HEK293T (cell line): ENCODE measurements around the gene C3orf33.

Source experiments
- CTCF ChIA-PET: fragments of 350-600 bp; formaldehyde crosslinking; extraction: SDS; loops from one replicate; lab custom pipeline; 2021; ENCODE audit warnings: antibody characterized with exemption, inconsistent platforms; lab: Yijun Ruan, JAX
- POLR2A ChIA-PET: fragments of 350-600 bp; formaldehyde crosslinking; extraction: SDS; loops from one replicate; lab custom pipeline; 2020; ENCODE audit warnings: antibody characterized with exemption, inconsistent platforms; lab: Yijun Ruan, JAX
- DNase-seq: peaks from one replicate; pipeline ENCODE4 v3.0.0; 2012; ENCODE audit warnings: mixed read lengths; ENCODE audit errors: extremely low spot score
- ARNT ChIP-seq: fragments of 450-650 bp; IDR thresholded peaks from 2 replicates; pipeline ENCODE4 v1.6.1; 2017; ENCODE audit warnings: mild to moderate bottlenecking
- BHLHE40 ChIP-seq: fragments of 450-650 bp; IDR thresholded peaks from 2 replicates; pipeline ENCODE4 v1.6.1; 2016; ENCODE audit warnings: mild to moderate bottlenecking, moderate library complexity, borderline replicate concordance
- CTBP1 ChIP-seq: fragments of 450-650 bp; IDR thresholded peaks from 2 replicates; pipeline ENCODE4 v1.6.1; 2016; ENCODE audit warnings: borderline replicate concordance
- ELF4 ChIP-seq: fragments of 450-650 bp; IDR thresholded peaks from 2 replicates; pipeline ENCODE4 v1.6.1; 2017; ENCODE audit warnings: antibody characterized with exemption
- FOXA1 ChIP-seq: fragments of 450-650 bp; IDR thresholded peaks from 2 replicates; pipeline ENCODE4 v1.6.1; 2016; ENCODE audit warnings: mild to moderate bottlenecking
- FOXK2 ChIP-seq: fragments of 450-650 bp; IDR thresholded peaks from 2 replicates; pipeline ENCODE4 v1.6.1; 2016; ENCODE audit warnings: mild to moderate bottlenecking
- FOXM1 ChIP-seq: fragments of 450-650 bp; IDR thresholded peaks from 2 replicates; pipeline ENCODE4 v1.6.1; 2017; ENCODE audit warnings: mild to moderate bottlenecking, borderline replicate concordance
- HDGF ChIP-seq: fragments of 450-650 bp; IDR thresholded peaks from 2 replicates; pipeline ENCODE4 v1.6.1; 2017; ENCODE audit warnings: antibody characterized with exemption, borderline replicate concordance
- L3MBTL2 ChIP-seq: fragments of 450-650 bp; conservative IDR thresholded peaks from 2 replicates; pipeline ENCODE4 v1.6.1; 2016; ENCODE audit warnings: mild to moderate bottlenecking
- LEF1 ChIP-seq: fragments of 450-650 bp; IDR thresholded peaks from 2 replicates; pipeline ENCODE4 v1.6.1; 2017; ENCODE audit warnings: mild to moderate bottlenecking, borderline replicate concordance
- NFRKB ChIP-seq: fragments of 450-650 bp; IDR thresholded peaks from 2 replicates; pipeline ENCODE4 v1.6.1; 2016; ENCODE audit warnings: mild to moderate bottlenecking, moderate library complexity
- PKNOX1 ChIP-seq: fragments of 450-650 bp; IDR thresholded peaks from 2 replicates; pipeline ENCODE4 v1.6.1; 2016
- SP1 ChIP-seq: fragments of 450-650 bp; IDR thresholded peaks from 2 replicates; pipeline ENCODE4 v1.6.1; 2017
- SUZ12 ChIP-seq: fragments of 450-650 bp; IDR thresholded peaks from 2 replicates; pipeline ENCODE4 v1.6.1; 2016; ENCODE audit warnings: mild to moderate bottlenecking
- TARDBP ChIP-seq: fragments of 450-650 bp; IDR thresholded peaks from 2 replicates; pipeline ENCODE4 v1.6.1; 2016
- ZNF384 ChIP-seq: fragments of 450-650 bp; IDR thresholded peaks from 2 replicates; pipeline ENCODE4 v1.6.1; 2016

C3orf33 gene

GRCh38 chr3:155772801-155773200, 33.3 kb downstream of the C3orf33 start:
- ChIA-PET POLR2A (no interaction called here), CTCF (no interaction called here)
- TF ChIP-seq TARDBP, result no peak
- TF ChIP-seq ZNF384, result no peak
- TF ChIP-seq SP1, result no peak
- TF ChIP-seq FOXM1, result no peak
- no peak for TF ChIP-seq FOXA1
- no peak for TF ChIP-seq NFRKB
- TF ChIP-seq CTBP1, result no peak
- no peak for TF ChIP-seq ELF4
- DNase-seq, result no peak

DNA sequence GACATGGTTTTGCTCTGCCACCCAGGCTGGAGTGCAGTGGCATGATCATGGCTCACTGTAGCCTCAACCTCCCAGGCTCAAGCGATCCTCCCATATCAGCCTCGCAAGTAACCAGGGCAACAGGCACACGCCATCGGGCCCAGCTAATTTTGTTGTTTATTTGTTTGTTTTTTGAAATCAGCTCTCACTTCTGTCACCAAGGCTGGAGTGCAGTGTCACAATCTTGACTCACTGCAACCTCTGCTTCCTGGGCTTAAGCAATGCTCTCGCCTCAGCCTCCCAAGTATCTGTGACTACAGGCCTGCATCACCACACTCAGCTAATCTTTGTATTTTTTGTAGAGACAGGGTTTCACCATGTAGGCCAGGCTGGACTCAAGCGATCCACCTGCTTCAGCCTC, 35.0 kb downstream of the C3orf33 start:
- POLR2A ChIA-PET, result no interaction called here
- CTCF ChIA-PET, result no interaction called here
- no peak for DNase-seq

GRCh38 chr3:155766206-155766605, 39.9 kb downstream of the C3orf33 start:
- DNase-seq, result no peak
- TF ChIP-seq BHLHE40 (no peak), L3MBTL2 (no peak), FOXM1 (no peak), LEF1 (no peak), TARDBP (no peak), CTBP1 (no peak), ARNT (no peak), FOXA1 (no peak), ELF4 (no peak), NFRKB (no peak), SP1 (no peak), FOXK2 (no peak), PKNOX1 (no peak), ZNF384 (no peak), SUZ12 (no peak), HDGF (no peak)
- ChIA-PET POLR2A (no interaction called here), CTCF (no interaction called here)

More for the DNA sequence above, 35.0 kb downstream of the C3orf33 start:
- no peak for TF ChIP-seq CTBP1
- TF ChIP-seq ELF4, result no peak
- no peak for TF ChIP-seq ARNT

GRCh38 chr3:155763870-155764463, 42.1 kb downstream of the C3orf33 start:
- ChIA-PET POLR2A (no interaction called here), CTCF (no interaction called here)
- TF ChIP-seq ARNT (no peak), SP1 (no peak), LEF1 (no peak), FOXK2 (no peak), SUZ12 (no peak), PKNOX1 (no peak), NFRKB (no peak), FOXM1 (no peak), BHLHE40 (no peak), CTBP1 (no peak), L3MBTL2 (no peak), ZNF384 (no peak)
- no peak for DNase-seq

DNA sequence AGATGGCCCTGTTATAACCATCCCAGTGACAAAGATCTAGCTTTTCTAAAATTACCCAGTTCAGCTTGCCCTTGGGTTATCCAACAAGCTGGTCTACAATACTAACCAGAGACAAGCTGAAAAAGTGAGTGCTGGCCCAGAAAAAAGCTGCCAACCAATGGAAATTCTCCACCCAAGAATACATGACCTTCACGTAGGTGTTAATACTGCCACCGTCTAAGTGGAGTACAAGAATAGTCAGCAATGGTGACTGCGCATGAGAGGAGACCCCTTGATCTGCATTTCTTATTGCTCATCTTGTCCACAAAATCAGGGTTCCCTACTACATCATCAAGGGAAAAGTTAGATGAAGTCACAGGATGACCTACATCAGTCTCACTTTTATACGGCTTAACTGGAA, 45.4 kb downstream of the C3orf33 start:
- CTCF ChIA-PET, result no interaction called here
- TF ChIP-seq NFRKB, result no peak
- no peak for TF ChIP-seq TARDBP
- TF ChIP-seq ZNF384, result no peak
- no peak for TF ChIP-seq L3MBTL2
- TF ChIP-seq ELF4, result no peak
- no peak for TF ChIP-seq CTBP1
- no peak for DNase-seq
- POLR2A ChIA-PET, result no interaction called here

DNA sequence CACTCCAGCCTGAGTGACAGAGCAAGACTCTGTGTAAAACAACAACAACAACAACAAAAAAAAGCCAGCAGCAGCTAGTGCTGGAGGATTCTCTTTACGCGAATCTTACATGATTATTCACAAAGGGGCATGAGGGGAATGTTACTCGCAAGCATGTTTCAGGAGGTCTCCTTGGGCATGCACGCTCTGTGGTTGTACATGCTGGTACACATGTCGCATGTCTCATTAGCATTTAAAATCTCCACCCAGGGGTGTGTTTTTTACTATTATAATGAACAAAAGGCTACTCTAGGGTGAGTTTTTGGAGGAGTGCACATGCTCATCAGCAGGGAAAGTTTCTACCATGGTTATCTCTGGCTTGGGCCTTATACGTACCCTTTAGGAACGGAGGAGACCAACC, 48.5 kb downstream of the C3orf33 start:
- POLR2A ChIA-PET, result no interaction called here
- CTCF ChIA-PET, result interaction anchor here (0.7 kb wide), 1 partner anchor 9 kb away, joined by 3 read pairs; no protein-coding TSS in a partner anchor

More for the DNA sequence above, 48.5 kb downstream of the C3orf33 start:
- no peak for DNase-seq
- TF ChIP-seq ZNF384, result no peak
- no peak for TF ChIP-seq SP1
- no peak for TF ChIP-seq SUZ12
- no peak for TF ChIP-seq L3MBTL2
- TF ChIP-seq FOXA1, result no peak
- TF ChIP-seq BHLHE40, result no peak
- TF ChIP-seq LEF1, result no peak
- TF ChIP-seq CTBP1, result no peak
- TF ChIP-seq HDGF, result no peak
- no peak for TF ChIP-seq TARDBP
- no peak for TF ChIP-seq FOXM1
- TF ChIP-seq PKNOX1, result no peak
- TF ChIP-seq ELF4, result no peak
- TF ChIP-seq NFRKB, result no peak
